Measurements from ENCODE around the gene WWTR1. TPM values are rescaled to one million over a fixed set of nuclear protein-coding genes. Genes with fewer than 3 reads are reported as not detected.

The WWTR1 gene
- 39.1 TPM for total RNA-seq
- long read RNA-seq, transcript WWTR1-201 (7 exons, 2,103 nt) = major isoform, 43 of 61 reads
- long read RNA-seq, partial matches to known transcripts = 13 of 61 reads
- long read RNA-seq, other reads (novel, unspliced or antisense) = 5 of 61 reads

DNA sequence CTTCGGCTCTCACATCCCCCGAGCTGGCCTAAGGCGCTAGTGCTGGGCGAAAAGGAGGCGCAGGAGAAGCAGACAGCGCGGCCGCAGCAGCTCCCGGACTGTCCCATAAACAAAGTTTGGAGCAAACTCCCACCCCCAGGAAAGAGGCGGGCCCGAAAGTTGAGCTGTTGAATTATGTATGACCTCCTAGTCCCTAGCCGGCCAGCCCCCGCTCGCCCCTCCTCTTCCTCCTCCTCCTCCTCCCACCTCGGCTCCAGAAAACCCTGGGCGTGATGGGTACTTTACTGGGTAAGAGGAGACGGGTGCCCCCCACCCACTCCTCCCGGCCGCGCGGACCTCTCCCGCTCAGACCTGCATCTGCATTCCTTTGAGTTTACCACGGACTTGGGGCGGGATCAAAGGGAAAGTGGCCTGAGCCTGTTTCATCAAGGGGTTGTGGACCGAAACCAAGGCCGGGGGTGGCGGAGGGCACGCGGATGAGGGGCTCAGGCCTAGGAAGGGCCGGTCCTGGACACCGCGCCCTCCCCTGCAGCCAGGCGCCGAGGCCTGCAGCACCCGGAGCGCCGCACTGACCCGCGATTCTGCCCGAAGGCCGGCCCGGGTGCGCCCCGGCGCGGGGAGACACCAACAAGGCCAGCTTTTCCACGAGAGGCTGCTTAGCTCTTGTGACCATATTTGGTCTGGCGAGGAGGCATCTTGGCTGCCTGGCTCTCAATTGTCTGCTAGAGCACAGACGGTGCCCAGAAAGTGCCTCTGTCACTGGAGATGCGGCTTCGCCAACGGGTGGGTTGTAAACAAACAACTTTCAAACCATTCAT is at the start of gene WWTR1:
WWTR1 (minus strand) TSS at position 100 of the 818 bp plus-strand sequence. CDS start 719 bp downstream, outside the sequence.
- H3K27me3 ChIP-seq (ENCODE audit: low read depth) = no peaks in the 10 kb centered on the region
- peaks cover 69% of the 10 kb centered on the region for H3K4me1 ChIP-seq
- peak; percentile 95 for DNase-seq
- intact Hi-C loops (cut with micrococcal nuclease) = loop anchor here (10.0 kb wide), 1 partner anchor 83 kb away; no protein-coding TSS in a partner anchor
- H3K27ac ChIP-seq (replicated peaks) = peak within 1 kb of the TSS; percentile 100
- H3K36me3 ChIP-seq = peaks cover 3% of the 10 kb centered on the region
- H3K4me3 ChIP-seq = peak within 1 kb of the TSS; percentile 78
- TF ChIP-seq, protein P1, sequence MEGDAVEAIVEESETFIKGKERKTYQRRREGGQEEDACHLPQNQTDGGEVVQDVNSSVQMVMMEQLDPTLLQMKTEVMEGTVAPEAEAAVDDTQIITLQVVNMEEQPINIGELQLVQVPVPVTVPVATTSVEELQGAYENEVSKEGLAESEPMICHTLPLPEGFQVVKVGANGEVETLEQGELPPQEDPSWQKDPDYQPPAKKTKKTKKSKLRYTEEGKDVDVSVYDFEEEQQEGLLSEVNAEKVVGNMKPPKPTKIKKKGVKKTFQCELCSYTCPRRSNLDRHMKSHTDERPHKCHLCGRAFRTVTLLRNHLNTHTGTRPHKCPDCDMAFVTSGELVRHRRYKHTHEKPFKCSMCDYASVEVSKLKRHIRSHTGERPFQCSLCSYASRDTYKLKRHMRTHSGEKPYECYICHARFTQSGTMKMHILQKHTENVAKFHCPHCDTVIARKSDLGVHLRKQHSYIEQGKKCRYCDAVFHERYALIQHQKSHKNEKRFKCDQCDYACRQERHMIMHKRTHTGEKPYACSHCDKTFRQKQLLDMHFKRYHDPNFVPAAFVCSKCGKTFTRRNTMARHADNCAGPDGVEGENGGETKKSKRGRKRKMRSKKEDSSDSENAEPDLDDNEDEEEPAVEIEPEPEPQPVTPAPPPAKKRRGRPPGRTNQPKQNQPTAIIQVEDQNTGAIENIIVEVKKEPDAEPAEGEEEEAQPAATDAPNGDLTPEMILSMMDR (IDR thresholded peaks at IDR 0.05; ENCODE audit: borderline replicate concordance) = peak; percentile 41
- no peaks in the 10 kb centered on the region for H3K9me3 ChIP-seq (replicated peaks)

DNA sequence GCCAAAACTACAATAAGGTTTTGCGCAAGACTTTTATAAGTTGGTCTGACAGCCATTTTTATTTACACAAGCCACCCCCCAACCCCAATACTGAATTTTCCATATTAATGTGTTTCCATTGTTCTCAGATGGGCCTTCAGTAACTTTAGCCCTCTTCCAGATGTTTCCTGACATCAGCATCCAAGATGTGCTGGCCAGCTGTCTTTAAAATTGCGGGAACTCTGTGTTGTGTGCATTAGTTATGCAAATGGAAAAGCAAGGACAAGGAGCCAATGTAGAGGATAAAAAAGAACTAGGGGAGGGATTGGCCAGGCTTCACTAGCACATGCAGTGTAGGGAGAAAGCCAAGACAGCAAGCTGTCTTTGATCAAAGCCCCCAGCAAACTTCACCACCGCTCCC is 49.1 kb upstream of the WWTR1 start:
- TF ChIP-seq, protein P1 (IDR thresholded peaks at IDR 0.05; ENCODE audit: borderline replicate concordance) = no peak
- Histone ChIP-seq H3K4me3 (no peak overlapping the region), H3K36me3 (no peaks in the 10 kb centered on the region), H3K27ac (replicated peaks) (peak overlapping the region; percentile 43), H3K9me3 (replicated peaks) (no peaks in the 10 kb centered on the region), H3K4me1 (peaks cover 8% of the 10 kb centered on the region), H3K27me3 (ENCODE audit: low read depth) (no peaks in the 10 kb centered on the region)
- intact Hi-C loops (cut with micrococcal nuclease) = no loop called here
- DNase-seq = no peak

DNA sequence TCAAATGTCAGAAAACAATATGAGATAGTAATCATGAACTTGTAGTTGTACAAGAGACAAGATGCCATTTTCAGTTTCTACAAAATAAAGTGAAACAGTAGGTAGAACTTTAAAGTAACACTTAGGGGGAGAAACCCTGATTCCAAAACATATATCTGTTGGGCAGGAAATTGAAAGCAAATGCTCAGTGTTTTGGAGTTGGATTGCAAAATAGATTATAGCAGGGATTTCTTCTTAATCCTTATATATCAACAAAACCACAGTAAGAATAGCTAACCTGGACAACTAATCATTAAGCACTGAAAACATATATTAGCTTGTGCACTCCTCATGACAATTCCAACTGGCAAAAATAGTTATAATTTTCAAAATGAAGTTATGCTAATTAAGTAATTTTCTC is 47.6 kb upstream of the WWTR1 start:
- TF ChIP-seq, protein P1 (IDR thresholded peaks at IDR 0.05; ENCODE audit: borderline replicate concordance) = no peak
- Histone ChIP-seq H3K4me1 (peaks cover 8% of the 10 kb centered on the region), H3K27ac (replicated peaks) (no peak overlapping the region), H3K9me3 (replicated peaks) (no peaks in the 10 kb centered on the region), H3K36me3 (no peaks in the 10 kb centered on the region), H3K4me3 (no peak overlapping the region), H3K27me3 (ENCODE audit: low read depth) (no peaks in the 10 kb centered on the region)
- no peak for DNase-seq
- intact Hi-C loops (cut with micrococcal nuclease) = no loop called here

- peak overlapping the region; percentile 56 for H3K27ac ChIP-seq (replicated peaks)
- TF ChIP-seq, protein P1 (IDR thresholded peaks at IDR 0.05; ENCODE audit: borderline replicate concordance) = no peak
- intact Hi-C loops (cut with micrococcal nuclease) = no loop called here
- peaks cover 8% of the 10 kb centered on the region for H3K4me1 ChIP-seq
- no peaks in the 10 kb centered on the region for H3K27me3 ChIP-seq (ENCODE audit: low read depth)
- no peaks in the 10 kb centered on the region for H3K36me3 ChIP-seq
- peak; percentile 66 for DNase-seq
- peaks cover 8% of the 10 kb centered on the region for H3K9me3 ChIP-seq (replicated peaks)
- H3K4me3 ChIP-seq = no peak overlapping the region
Measured at GRCh38 chr3:149703466-149703865, 45.6 kb upstream of the WWTR1 start.

DNA sequence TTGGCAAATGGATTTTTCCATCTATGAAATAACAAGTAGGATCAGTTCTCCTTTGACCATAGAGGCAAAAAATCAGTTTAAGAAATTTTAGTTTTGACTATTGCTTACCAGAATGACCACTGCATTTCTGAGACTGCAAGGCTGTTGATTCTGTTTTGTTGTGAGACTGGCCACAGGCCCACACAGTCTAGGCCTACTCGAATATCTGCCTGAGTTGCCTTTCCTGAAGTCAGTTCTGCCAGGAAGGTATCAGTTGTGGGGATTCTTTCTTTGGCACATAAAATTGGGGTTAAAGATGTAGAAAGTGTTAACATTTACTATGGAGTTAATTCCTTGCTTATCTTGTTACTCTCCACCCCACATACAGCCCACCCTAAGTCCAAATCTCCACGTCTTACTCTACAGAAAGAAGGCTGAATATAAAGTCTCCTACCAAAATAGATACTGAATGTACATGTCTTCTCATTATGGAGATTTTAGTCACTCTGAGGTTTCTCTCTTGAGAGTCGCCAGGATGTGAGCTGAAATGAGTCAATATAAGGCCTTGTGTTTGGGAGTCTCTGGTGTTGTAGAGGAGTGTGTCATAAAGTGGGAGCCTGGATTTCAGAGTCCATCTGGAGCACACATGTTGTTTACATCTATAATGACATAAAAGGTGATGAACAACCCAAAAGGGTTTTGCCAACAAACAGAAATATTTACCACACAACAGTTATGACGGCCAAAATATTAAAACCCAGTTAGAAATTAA is 45.0 kb upstream of the WWTR1 start:
- intact Hi-C loops (cut with micrococcal nuclease) = no loop called here
- Histone ChIP-seq H3K4me3 (no peak overlapping the region), H3K9me3 (replicated peaks) (peaks cover 14% of the 10 kb centered on the region), H3K36me3 (peaks cover 4% of the 10 kb centered on the region), H3K27me3 (ENCODE audit: low read depth) (no peaks in the 10 kb centered on the region), H3K4me1 (peaks cover 8% of the 10 kb centered on the region), H3K27ac (replicated peaks) (peak overlapping the region; percentile 56)
- TF ChIP-seq, protein P1 (IDR thresholded peaks at IDR 0.05; ENCODE audit: borderline replicate concordance) = no peak
- DNase-seq = no peak
